BE2C (cell line): ENCODE results near the gene BCL2L13.
"Not testable (repeated sequence)": the region's sequence is repeated elsewhere in the genome, so short reads cannot be mapped to it uniquely, and the experiment has no call there.

Experiments
- DNase-seq: peaks from one replicate; pipeline ENCODE4 v3.0.0-alpha.2; 2020
- H3K27me3 ChIP-seq: fragments of 250-450 bp; sonication (Bioruptor Pico); 2 replicates; pipeline ENCODE4 v1.5.1; 2020; ENCODE audit warnings: mild to moderate bottlenecking
- H3K36me3 ChIP-seq: fragments of 250-450 bp; sonication (Bioruptor Pico); 2 replicates; pipeline ENCODE4 v1.5.1; 2020; ENCODE audit warnings: mild to moderate bottlenecking
- H3K4me1 ChIP-seq: fragments of 250-450 bp; sonication (Bioruptor Pico); 2 replicates; pipeline ENCODE4 v1.5.1; 2020
- H3K4me3 ChIP-seq: 2 replicates; pipeline ENCODE4 v1.5.1; 2011; ENCODE audit warnings: low read depth, low read length
- H3K9me3 ChIP-seq: fragments of 250-450 bp; sonication (Bioruptor Pico); 2 replicates; pipeline ENCODE4 v1.5.1; 2020
- CTCF ChIP-seq: IDR thresholded peaks from 2 replicates; pipeline ENCODE4 v1.5.1; 2012; ENCODE audit warnings: mild to moderate bottlenecking, low read depth, low read length

BCL2L13 gene

GRCh38 chr22:17638182-17638431, 450 bp upstream of the BCL2L13 start:
- Histone ChIP-seq H3K4me1 (no peaks in the 10 kb centered on the region), H3K27me3 (no peaks in the 10 kb centered on the region), H3K4me3 (peak overlapping the region; percentile 74), H3K36me3 (no peaks in the 10 kb centered on the region), H3K9me3 (no peaks in the 10 kb centered on the region)
- no peak for DNase-seq
- peak; percentile 25 for TF ChIP-seq CTCF

GRCh38 chr22:17639247-17639741, 737 bp downstream of the BCL2L13 start:
- peak overlapping the region; percentile 74 for H3K4me3 ChIP-seq
- no peaks in the 10 kb centered on the region for H3K9me3 ChIP-seq
- no peaks in the 10 kb centered on the region for H3K4me1 ChIP-seq
- H3K36me3 ChIP-seq, result no peaks in the 10 kb centered on the region
- no peak for TF ChIP-seq CTCF
- peak; percentile 41 for DNase-seq
- no peaks in the 10 kb centered on the region for H3K27me3 ChIP-seq

GRCh38 chr22:17641269-17641668, 2.7 kb downstream of the BCL2L13 start:
- Histone ChIP-seq H3K36me3 (no peaks in the 10 kb centered on the region), H3K27me3 (no peaks in the 10 kb centered on the region), H3K4me3 (no peak overlapping the region), H3K9me3 (no peaks in the 10 kb centered on the region), H3K4me1 (no peaks in the 10 kb centered on the region)
- no peak for DNase-seq
- no peak for TF ChIP-seq CTCF

GRCh38 chr22:17642357-17642756, 3.8 kb downstream of the BCL2L13 start:
- H3K36me3 ChIP-seq, H3K9me3 ChIP-seq, H3K4me1 ChIP-seq, H3K27me3 ChIP-seq, DNase-seq, H3K4me3 ChIP-seq: not testable (repeated sequence)

- Histone ChIP-seq H3K27me3 (no peaks in the 10 kb centered on the region), H3K4me3 (no peak overlapping the region), H3K9me3 (no peaks in the 10 kb centered on the region), H3K4me1 (no peaks in the 10 kb centered on the region), H3K36me3 (peaks cover 8% of the 10 kb centered on the region)
- no peak for TF ChIP-seq CTCF
- DNase-seq, result no peak
Observed at GRCh38 chr22:17647452-17647851, 8.9 kb downstream of the BCL2L13 start.

- DNase-seq, result no peak
- TF ChIP-seq CTCF, result no peak
- H3K27me3 ChIP-seq, result no peaks in the 10 kb centered on the region
- no peaks in the 10 kb centered on the region for H3K4me1 ChIP-seq
- peaks cover 8% of the 10 kb centered on the region for H3K36me3 ChIP-seq
- H3K9me3 ChIP-seq, result no peaks in the 10 kb centered on the region
- H3K4me3 ChIP-seq, result no peak overlapping the region
Observed at GRCh38 chr22:17647991-17648390, 9.4 kb downstream of the BCL2L13 start.

GRCh38 chr22:17648569-17648968, 10.0 kb downstream of the BCL2L13 start:
- Histone ChIP-seq H3K27me3 (no peaks in the 10 kb centered on the region), H3K4me1 (no peaks in the 10 kb centered on the region), H3K36me3 (peaks cover 8% of the 10 kb centered on the region), H3K4me3 (no peak overlapping the region), H3K9me3 (no peaks in the 10 kb centered on the region)
- TF ChIP-seq CTCF, result no peak
- DNase-seq, result no peak
